Colon (tissue), 2 donors: Measurements from ENCODE around the gene SEC31A.
"Not testable (repeated sequence)": the region's sequence is repeated elsewhere in the genome, so short reads cannot be mapped to it uniquely, and the experiment has no call there.

Source experiments
- FAIRE-seq: peaks from 2 replicates; lab custom pipeline; 2012; peaks lifted over from hg19 to GRCh38; lab: Jason Lieb, UNC
- donor health status: control.
- donor health status: control.

The SEC31A gene, protein sequence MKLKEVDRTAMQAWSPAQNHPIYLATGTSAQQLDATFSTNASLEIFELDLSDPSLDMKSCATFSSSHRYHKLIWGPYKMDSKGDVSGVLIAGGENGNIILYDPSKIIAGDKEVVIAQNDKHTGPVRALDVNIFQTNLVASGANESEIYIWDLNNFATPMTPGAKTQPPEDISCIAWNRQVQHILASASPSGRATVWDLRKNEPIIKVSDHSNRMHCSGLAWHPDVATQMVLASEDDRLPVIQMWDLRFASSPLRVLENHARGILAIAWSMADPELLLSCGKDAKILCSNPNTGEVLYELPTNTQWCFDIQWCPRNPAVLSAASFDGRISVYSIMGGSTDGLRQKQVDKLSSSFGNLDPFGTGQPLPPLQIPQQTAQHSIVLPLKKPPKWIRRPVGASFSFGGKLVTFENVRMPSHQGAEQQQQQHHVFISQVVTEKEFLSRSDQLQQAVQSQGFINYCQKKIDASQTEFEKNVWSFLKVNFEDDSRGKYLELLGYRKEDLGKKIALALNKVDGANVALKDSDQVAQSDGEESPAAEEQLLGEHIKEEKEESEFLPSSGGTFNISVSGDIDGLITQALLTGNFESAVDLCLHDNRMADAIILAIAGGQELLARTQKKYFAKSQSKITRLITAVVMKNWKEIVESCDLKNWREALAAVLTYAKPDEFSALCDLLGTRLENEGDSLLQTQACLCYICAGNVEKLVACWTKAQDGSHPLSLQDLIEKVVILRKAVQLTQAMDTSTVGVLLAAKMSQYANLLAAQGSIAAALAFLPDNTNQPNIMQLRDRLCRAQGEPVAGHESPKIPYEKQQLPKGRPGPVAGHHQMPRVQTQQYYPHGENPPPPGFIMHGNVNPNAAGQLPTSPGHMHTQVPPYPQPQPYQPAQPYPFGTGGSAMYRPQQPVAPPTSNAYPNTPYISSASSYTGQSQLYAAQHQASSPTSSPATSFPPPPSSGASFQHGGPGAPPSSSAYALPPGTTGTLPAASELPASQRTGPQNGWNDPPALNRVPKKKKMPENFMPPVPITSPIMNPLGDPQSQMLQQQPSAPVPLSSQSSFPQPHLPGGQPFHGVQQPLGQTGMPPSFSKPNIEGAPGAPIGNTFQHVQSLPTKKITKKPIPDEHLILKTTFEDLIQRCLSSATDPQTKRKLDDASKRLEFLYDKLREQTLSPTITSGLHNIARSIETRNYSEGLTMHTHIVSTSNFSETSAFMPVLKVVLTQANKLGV

GRCh38 chr4:82890901-82891706 lies at the start of gene SEC31A:
TSS of gene SEC31A (minus strand) at chr4:82891153. CDS start at chr4:82881936, 9,217 bp downstream.
- FAIRE-seq: no peak

- no peak for FAIRE-seq
Measured at GRCh38 chr4:82939414-82939813, 48.5 kb upstream of the SEC31A start.

DNA sequence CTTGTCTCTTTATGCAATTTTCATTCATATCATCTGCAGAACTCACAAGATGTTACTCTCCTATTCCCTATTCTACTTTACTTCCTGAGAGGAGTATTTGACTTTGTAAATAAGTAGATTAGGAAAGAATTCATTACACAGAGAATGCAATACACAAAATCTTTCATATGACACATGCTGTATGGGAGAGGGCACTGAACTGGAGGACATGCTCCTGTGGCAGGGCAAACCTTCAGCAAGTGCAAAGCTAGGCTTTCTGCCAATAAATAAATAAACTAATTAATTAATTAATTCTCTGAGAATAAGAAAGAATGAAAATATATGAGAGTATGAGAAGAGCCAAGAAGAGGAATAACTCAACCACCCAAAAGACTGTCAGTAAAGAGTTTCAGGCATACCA lies 43.5 kb upstream of the SEC31A start:
- no peak for FAIRE-seq

GRCh38 chr4:82930848-82931755 lies 40.1 kb upstream of the SEC31A start:
- FAIRE-seq: no peak

DNA sequence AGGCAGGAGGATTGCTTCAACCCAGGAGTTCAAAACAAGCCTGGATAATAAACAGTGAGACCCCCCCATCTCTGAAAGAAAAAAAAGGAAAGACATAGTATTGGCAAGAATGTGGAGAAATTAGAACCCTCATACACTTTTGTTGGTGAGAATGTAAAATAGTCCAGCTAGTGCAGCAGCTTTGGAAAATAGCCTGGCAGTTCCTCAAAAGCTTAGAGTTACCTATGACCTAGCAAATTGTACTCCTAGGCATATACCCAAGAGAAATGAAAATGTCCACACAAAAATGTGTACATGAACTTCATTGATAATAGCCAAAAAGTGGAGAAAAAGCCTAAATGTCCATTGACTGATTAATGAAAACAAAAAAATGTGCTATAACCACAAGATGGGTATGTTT lies 30.8 kb upstream of the SEC31A start:
- FAIRE-seq: no peak

- no peak for FAIRE-seq
Measured at GRCh38 chr4:82919386-82919785, 28.4 kb upstream of the SEC31A start.

- no peak for FAIRE-seq
Measured at GRCh38 chr4:82918091-82918490, 27.1 kb upstream of the SEC31A start.

GRCh38 chr4:82913968-82914367 lies 23.0 kb upstream of the SEC31A start:
- not testable (repeated sequence) for FAIRE-seq

GRCh38 chr4:82913305-82913704 lies 22.4 kb upstream of the SEC31A start:
- no peak for FAIRE-seq

DNA sequence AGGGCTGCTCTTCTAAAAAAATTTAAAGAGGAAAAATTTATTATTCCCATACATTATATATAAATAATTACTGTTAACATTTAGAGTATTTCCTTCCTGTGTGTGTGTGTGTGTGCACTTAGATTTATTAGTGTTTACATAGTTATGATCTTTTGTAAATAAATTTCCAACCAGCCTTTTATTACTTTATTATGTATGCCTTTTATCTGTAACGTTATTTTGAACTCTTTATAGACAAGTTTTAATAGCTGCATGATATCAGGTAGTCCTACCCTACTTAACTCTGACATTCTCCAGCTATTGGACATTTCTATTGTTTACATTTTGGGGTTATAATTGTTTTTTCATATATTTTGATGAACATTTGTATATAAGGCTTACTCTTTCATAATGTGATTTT lies 18.4 kb upstream of the SEC31A start:
- FAIRE-seq: peak; percentile 77

- FAIRE-seq: no peak
Measured at GRCh38 chr4:82906469-82906868, 15.5 kb upstream of the SEC31A start.

DNA sequence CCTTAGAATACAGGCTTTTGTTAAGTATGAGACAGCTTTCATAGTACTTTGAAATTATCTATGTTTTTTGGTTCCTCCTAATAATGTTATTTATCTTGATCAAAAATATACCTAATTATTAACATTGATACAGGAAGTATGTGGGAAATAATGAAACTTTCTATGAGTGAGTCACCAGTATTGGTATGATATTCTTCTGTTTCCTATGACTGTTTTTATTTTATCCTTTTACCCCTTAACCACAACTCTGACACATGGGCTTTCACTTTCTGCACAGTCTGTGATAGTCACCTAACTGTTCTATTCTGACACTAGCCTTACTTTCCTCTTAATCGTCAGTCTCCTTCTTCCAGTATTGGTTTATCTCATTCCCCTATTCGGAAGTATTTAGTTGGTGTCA lies 14.3 kb upstream of the SEC31A start:
- no peak for FAIRE-seq

DNA sequence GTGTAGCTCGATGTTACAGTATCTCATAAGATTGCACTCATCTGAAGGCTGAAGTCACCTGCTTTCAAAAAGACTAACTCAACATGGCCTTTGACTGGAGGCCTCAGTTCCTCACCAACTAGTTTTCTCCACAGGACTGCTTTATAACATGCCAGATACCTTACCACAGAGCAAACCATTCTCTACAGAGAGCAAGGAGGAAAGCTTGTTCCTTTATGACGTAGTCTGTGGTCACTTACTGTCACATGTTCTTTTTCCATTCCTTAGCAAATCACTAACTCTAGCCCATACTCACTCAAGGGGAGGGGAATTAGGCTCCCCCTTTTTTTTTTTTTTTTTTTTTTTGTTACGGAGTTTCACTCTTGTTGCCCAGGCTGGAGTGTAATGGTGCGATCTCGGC lies 12.8 kb upstream of the SEC31A start:
- FAIRE-seq: no peak

GRCh38 chr4:82901183-82901718 lies 10.3 kb upstream of the SEC31A start:
- no peak for FAIRE-seq

GRCh38 chr4:82900411-82901182 lies 9.6 kb upstream of the SEC31A start, which contains the start of gene THAP9:
TSS of gene THAP9 (plus strand) at chr4:82900735. CDS start at chr4:82900803, 68 bp downstream.
- peak; percentile 28 for FAIRE-seq

DNA sequence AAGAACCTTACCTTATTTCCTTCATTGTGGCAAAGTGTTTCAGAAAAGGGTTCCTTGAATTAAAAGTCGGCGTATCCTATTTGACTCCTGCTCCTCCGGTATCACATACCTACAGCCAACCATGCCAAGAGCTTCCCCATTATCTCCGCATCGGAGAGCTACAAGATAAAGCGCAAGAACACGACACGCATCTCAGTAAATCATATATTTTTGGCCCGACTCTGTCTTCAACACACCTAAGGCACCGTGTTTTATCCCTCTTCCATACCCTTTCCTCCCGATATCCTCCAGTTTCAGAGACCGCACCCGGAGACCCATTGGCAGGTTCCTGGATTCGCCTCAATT lies 9.1 kb upstream of the SEC31A start:
- no peak for FAIRE-seq

- no peak for FAIRE-seq
Measured at GRCh38 chr4:82899374-82900065, 8.6 kb upstream of the SEC31A start.

DNA sequence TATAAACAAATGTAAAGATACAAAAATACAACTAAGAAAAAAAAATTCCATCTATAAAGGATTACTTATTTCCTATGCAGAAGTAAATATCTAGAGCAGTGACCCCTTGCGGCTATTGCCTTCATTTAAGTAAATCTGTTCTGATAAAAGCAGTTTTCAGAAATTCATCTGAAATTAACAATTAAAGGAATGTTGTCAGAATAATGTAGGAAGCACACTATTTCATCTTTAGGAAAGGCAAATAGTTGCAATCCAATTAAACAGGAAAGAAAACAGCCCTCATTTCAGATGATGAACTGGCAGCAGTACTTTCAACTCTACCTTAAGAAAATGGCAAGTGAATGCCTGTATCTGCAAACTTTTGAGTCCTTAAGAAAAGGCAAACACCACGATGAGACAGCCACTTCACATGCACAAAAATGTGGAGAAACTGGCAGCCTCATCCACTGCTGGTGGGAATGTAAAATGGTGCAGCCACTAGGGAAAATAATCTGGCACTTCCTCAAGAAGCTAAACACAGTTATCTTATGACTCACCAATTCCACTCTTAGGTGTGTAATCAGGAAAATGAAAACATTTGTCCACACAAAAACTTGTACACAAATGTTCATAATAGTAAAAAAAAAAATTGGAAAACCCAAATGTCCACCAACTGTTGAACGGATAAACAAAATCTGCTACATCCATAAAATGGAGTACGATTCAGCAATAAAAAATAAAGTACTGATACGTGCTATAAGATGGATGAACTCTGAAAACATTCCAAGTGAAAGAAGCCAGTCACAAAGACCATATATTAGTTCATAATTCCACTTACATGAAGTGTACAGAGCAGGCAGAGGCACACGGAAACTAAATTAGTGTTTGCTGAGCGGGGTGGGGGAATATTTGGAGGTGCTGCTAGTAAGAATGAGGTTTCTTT lies 7.6 kb upstream of the SEC31A start:
- FAIRE-seq: no peak
